Keratinocyte (primary cell): ENCODE measurements around the gene TCF7L2. TPM values are rescaled to one million over a fixed set of nuclear protein-coding genes. Genes with fewer than 3 reads are reported as not detected.

Experiments
- DNase-seq: peaks from one replicate; pipeline ENCODE4 v3.0.0-alpha.2; 2011; ENCODE audit warnings: low read depth, missing footprints, low spot score
- FAIRE-seq: peaks from 2 replicates; lab custom pipeline; 2011; peaks lifted over from hg19 to GRCh38; lab: Jason Lieb, UNC
- H2AFZ ChIP-seq: 2 replicates; pipeline ENCODE4 v1.6.0; 2012; ENCODE audit warnings: low read length, control low read depth, inconsistent platforms; ENCODE audit not compliant: control insufficient read depth
- H3K27ac ChIP-seq: 2 replicates; pipeline ENCODE4 v1.5.1; 2011; ENCODE audit warnings: low read length; ENCODE audit not compliant: control insufficient read depth, insufficient read depth
- H3K27me3 ChIP-seq: 3 replicates; pipeline ENCODE4 v1.6.0; 2011; ENCODE audit warnings: low read length; ENCODE audit not compliant: control insufficient read depth, insufficient read depth; ENCODE audit errors: extremely low read depth
- H3K36me3 ChIP-seq, 2 experiments: 2 replicates in 1 of 2; 3 replicates in 1 of 2; pipeline ENCODE4 v1.5.1; 2011; ENCODE audit warnings: low read length in 2 of 2, mild to moderate bottlenecking in 1 of 2; ENCODE audit not compliant: control insufficient read depth in 2 of 2, insufficient read depth in 2 of 2; ENCODE audit errors: extremely low read depth in 1 of 2
- H3K4me1 ChIP-seq: 3 replicates; pipeline ENCODE4 v1.5.1; 2011; ENCODE audit warnings: low read length; ENCODE audit not compliant: control insufficient read depth, insufficient read depth; ENCODE audit errors: extremely low read depth
- H3K4me2 ChIP-seq: 3 replicates; pipeline ENCODE4 v1.6.0; 2011; ENCODE audit warnings: low read depth, low read length; ENCODE audit not compliant: control insufficient read depth, insufficient read depth; ENCODE audit errors: extremely low read depth
- H3K4me3 ChIP-seq, 3 experiments: fragments of 200-600 bp in 1 of 3; sonication (generic) in 1 of 3; 2 replicates in 2 of 3; 3 replicates in 1 of 3; pipeline ENCODE4 v1.5.1; 2011 to 2016; ENCODE audit warnings: low read length in 3 of 3, mild to moderate bottlenecking in 3 of 3, control low read depth in 2 of 3, inconsistent platforms in 1 of 3, low read depth in 1 of 3, mixed read lengths in 1 of 3, mixed run types in 1 of 3, moderate library complexity in 1 of 3; ENCODE audit not compliant: control insufficient read depth in 2 of 3, insufficient read depth in 2 of 3; ENCODE audit errors: extremely low read depth in 1 of 3
- H3K79me2 ChIP-seq: 2 replicates; pipeline ENCODE4 v1.6.0; 2012; ENCODE audit warnings: low read length; ENCODE audit not compliant: control insufficient read depth, insufficient read depth
- H3K9ac ChIP-seq: 3 replicates; pipeline ENCODE4 v1.6.0; 2011; ENCODE audit warnings: low read length; ENCODE audit not compliant: control insufficient read depth, insufficient read depth; ENCODE audit errors: extremely low read depth
- H3K9me1 ChIP-seq: 3 replicates; pipeline ENCODE4 v1.6.0; 2011; ENCODE audit warnings: low read length; ENCODE audit not compliant: control insufficient read depth, insufficient read depth; ENCODE audit errors: extremely low read depth
- H3K9me3 ChIP-seq: 2 replicates; pipeline ENCODE4 v1.5.1; 2012; ENCODE audit warnings: low read depth, low read length; ENCODE audit not compliant: control insufficient read depth
- H4K20me1 ChIP-seq: 3 replicates; pipeline ENCODE4 v1.6.0; 2011; ENCODE audit warnings: low read length; ENCODE audit not compliant: control insufficient read depth, insufficient read depth; ENCODE audit errors: extremely low read depth
- CTCF ChIP-seq, 3 experiments: IDR thresholded peaks in 1 of 3; conservative IDR thresholded peaks in 1 of 3; optimal IDR thresholded peaks in 1 of 3; 2 replicates in 2 of 3; 3 replicates in 1 of 3; pipeline versions ENCODE3 to v1.5.1; 2011; ENCODE audit warnings: low read length in 3 of 3, mild to moderate bottlenecking in 3 of 3, moderate library complexity in 2 of 3, control low read depth in 1 of 3, inconsistent platforms in 1 of 3; ENCODE audit not compliant: insufficient read depth in 2 of 3; ENCODE audit errors: extremely low read depth in 1 of 3
- EZH2 ChIP-seq: IDR thresholded peaks from one replicate; pipeline ENCODE4 v1.6.1; 2012; ENCODE audit warnings: inconsistent platforms, mild to moderate bottlenecking, low read length, moderate library complexity
- dilution Hi-C: fragments of 300-500 bp; cut with MboI; formaldehyde crosslinking; loops from one replicate; pipeline ENCODE4 v1.7.0; 2020; ENCODE audit warnings: low sequenced_read_pairs; ENCODE audit not compliant: extremely low pct_ligation_motif_present
- polyA plus RNA-seq, 5 experiments: library from polyadenylated mRNA; depleted of rRNA in 3 of 5; stranded (reverse) in 3 of 5; stranded (forward) in 1 of 5; unstranded in 1 of 5; fragments of >200 nt; gene quantifications; 1 replicate in 1 of 5; 2 replicates in 3 of 5; 3 replicates in 1 of 5; pipeline versions ENCODE4 v1.2.1 to v1.2.3, GENCODE V29; 2011 to 2012; ENCODE audit warnings: missing spikeins in 2 of 5, low read depth in 1 of 5, low replicate concordance in 1 of 5

Gene TCF7L2
- polyA plus RNA-seq, 1 donor (not counting 4 experiments of a cell fraction or from before 2014, with no cell fraction given), result 2.5 TPM

DNA sequence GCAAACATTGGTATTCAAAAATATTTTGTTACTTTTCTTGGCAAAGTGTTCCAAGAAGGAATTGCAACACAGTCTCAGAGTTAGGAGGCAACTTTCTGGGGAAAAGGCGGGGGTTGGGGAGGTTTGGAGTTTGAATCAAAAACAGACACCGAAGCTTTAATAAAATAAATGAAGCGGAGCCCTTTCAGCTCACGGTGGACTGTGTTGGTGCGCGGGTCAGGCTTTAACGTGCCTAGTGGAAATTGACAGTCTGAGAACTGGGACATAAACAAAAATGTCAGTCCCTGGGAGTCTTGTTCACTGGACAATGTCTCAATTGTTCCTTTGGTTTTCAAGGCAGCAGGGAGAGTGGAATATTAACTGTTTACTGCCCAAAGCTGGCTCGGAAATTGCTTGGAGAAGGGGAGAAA, 109.3 kb downstream of the TCF7L2 start:
- Histone ChIP-seq H3K4me1 (no peaks in the 10 kb centered on the region), H2AFZ (no peak overlapping the region), H3K9me3 (no peaks in the 10 kb centered on the region), H3K36me3 (no peaks in the 10 kb centered on the region), H3K9ac (no peak overlapping the region), H3K4me3 (no peak overlapping the region), H3K27me3 (no peaks in the 10 kb centered on the region), H3K27ac (no peak overlapping the region), H3K4me2 (no peak overlapping the region), H3K9me1 (no peaks in the 10 kb centered on the region), H3K79me2 (no peaks in the 10 kb centered on the region), H4K20me1 (no peaks in the 10 kb centered on the region)
- dilution Hi-C loops, result no loop called here
- TF ChIP-seq EZH2, result no peak
- TF ChIP-seq CTCF (optimal IDR thresholded peaks at IDR 0.05 in 1 of 3, IDR thresholded peaks at IDR 0.05 in 1 of 3, conservative IDR thresholded peaks at IDR 0.05 in 1 of 3; ENCODE audit: extremely low read depth in 1 of 3, insufficient read depth in 2 of 3, low read length in 3 of 3), result no peak
- DNase-seq, result no peak
- no peak for FAIRE-seq

DNA sequence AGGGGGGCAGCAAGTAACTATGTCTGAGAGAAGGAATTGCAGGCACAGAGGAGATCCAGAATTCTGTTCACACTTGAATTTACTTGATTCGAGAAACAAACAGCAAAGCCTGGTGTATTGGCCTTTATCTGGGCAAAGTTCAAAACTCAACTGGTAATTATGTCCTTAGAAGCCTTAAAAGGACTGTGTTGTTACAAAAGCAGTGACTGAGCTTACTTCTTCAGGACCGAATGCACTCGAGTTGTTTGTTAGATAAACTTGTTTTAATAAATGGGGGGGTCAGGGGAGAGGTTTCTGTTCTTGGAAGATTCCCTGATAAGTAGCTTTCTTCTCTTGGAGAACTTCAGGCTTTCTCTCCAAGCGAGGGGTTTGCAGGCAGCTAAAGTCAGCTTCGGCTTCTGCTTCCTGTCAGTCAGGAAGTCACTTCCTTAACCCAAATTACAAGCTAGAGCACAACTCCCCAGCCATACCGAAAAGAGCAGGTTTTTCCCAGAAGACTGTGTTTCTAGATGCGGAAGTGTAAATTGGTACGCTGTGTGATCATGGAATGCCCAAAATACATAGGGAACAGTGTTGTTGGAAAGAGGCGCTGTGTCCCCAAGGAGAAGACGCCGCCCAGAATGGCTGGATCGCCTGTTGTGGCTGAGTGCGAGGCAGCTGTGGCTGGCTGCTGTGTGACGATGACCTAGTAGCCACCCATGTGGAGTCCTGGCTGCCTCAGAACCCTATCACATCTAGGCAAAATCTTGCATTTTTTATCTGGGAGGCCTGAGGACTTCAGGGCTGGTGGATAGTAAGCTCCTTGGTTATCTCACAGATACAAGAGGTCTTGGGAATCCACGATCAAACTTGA, 110.4 kb downstream of the TCF7L2 start:
- no peak for TF ChIP-seq CTCF (optimal IDR thresholded peaks at IDR 0.05 in 1 of 3, IDR thresholded peaks at IDR 0.05 in 1 of 3, conservative IDR thresholded peaks at IDR 0.05 in 1 of 3; ENCODE audit: extremely low read depth in 1 of 3, insufficient read depth in 2 of 3, low read length in 3 of 3)
- TF ChIP-seq EZH2, result no peak
- Histone ChIP-seq H3K27ac (no peak overlapping the region), H3K9me3 (no peaks in the 10 kb centered on the region), H3K36me3 (no peaks in the 10 kb centered on the region), H3K4me1 (no peaks in the 10 kb centered on the region), H3K4me2 (no peak overlapping the region), H3K9ac (no peak overlapping the region), H3K79me2 (no peaks in the 10 kb centered on the region), H2AFZ (no peak overlapping the region), H3K9me1 (no peaks in the 10 kb centered on the region), H3K27me3 (no peaks in the 10 kb centered on the region), H4K20me1 (no peaks in the 10 kb centered on the region), H3K4me3 (no peak overlapping the region)
- FAIRE-seq (no peak), DNase-seq (no peak)
- dilution Hi-C loops, result no loop called here
